GM12874 (cell line): ENCODE measurements around the gene NRP2.

Experiments used
- CTCF ChIP-seq: IDR thresholded peaks from 2 replicates; pipeline ENCODE4 v1.5.1; 2011; ENCODE audit warnings: low read depth, mild to moderate bottlenecking, control low read depth, low read length, moderate library complexity; ENCODE audit not compliant: insufficient read depth

Gene NRP2

GRCh38 chr2:205688417-205689200 lies 6.3 kb downstream of the NRP2 start:
- no peak for TF ChIP-seq CTCF

DNA sequence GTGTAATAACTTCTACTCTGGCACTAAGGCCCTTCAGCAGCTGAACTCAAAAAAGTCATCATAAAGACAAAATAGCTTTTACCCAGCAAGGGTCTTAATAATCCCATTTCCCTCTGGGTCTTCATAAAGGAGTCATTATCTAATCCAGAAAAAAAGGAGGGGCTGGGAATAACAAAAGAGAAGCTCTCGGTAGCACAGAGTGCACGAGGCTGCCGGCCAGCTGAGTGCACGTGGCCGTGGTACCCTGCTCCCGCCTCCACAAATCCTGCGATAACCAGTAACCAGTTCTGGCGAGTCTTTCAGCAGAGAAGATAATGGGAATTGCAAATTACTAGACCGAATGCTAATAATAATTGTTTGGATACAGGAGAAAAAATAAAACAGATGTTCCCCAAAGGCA lies 7.5 kb downstream of the NRP2 start:
- TF ChIP-seq CTCF: no peak

DNA sequence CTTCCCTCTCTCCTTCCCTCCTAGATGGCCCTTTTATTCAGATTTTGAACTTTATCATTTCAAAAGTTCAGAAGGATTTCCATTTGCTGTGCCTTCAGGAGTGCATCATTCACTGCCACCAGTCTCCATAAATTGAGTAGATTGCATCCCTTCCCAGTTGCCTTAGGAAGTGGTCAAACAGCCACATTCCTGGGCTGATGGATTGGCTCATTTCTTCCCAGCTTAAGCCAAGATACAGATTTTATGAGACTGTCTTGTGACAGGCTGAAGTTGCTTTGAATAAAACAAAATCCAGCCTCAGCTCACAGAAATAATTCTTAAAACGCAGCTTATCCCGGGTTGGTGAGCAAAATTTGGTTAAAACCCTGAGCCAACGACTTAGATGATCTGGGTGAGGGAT lies 9.8 kb downstream of the NRP2 start:
- TF ChIP-seq CTCF: no peak

- no peak for TF ChIP-seq CTCF
Measured at GRCh38 chr2:205694256-205694655, 12.0 kb downstream of the NRP2 start.

DNA sequence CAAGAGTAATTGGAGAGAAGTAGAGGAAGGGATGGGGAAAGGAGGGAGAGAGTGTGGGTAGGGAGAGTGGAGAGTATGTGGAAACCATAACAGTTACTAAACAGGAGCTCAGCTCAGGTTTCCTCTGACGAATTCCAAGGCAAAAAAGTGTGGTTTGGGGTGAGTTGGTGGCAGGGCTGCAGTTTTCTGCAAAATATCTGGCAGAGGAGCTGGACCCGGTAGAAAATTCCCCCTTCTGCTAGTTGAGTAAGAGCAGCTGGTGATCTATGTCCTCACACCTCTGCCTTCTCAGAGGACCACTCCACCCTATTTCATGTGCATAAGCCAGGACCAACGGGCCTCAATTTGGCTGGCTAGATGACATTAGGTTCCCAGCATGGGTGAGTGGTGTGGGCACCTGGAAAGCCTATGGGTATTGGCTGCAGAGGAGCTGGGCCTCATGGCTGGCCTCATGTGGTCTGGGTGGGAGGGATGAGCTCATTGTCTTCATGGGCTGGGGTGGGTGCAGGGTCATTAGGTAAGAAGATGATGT lies 13.2 kb downstream of the NRP2 start:
- no peak for TF ChIP-seq CTCF

GRCh38 chr2:205696331-205696926 lies 14.1 kb downstream of the NRP2 start:
- TF ChIP-seq CTCF: no peak

DNA sequence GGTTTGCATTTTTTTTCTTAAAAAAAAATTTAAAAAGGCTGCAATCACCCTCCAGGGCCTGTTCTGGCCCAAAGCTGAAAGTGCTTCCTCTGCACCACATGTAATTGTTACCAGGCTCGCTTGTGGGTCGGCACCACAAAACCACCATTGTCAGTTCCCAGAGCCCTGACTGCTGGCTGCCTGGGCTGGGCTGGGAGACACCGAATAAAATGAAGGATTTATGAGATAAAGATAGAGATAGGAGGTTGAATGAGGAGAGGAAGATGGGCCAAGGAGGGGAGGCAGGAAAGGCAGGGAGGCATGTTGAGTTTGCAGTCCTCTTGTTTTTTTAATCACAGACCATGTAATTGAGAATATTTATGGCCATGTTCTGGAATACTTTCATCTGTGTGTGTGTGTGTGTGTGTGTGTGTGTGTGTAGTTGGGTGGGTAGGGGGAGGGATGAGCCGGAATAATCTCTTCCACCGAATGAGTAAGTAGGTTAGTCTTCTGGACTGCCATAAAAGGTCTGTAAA lies 14.7 kb downstream of the NRP2 start:
- TF ChIP-seq CTCF: no peak
